GM21447 (cell line): Measurements from ENCODE around the gene TRMT61A.

Experiments
- ATAC-seq: cut with Tn5 transposase; IDR thresholded peaks from one replicate; pipeline ENCODE4 v1.9.1; 2021; ENCODE audit not compliant: unreplicated experiment

TRMT61A gene

DNA sequence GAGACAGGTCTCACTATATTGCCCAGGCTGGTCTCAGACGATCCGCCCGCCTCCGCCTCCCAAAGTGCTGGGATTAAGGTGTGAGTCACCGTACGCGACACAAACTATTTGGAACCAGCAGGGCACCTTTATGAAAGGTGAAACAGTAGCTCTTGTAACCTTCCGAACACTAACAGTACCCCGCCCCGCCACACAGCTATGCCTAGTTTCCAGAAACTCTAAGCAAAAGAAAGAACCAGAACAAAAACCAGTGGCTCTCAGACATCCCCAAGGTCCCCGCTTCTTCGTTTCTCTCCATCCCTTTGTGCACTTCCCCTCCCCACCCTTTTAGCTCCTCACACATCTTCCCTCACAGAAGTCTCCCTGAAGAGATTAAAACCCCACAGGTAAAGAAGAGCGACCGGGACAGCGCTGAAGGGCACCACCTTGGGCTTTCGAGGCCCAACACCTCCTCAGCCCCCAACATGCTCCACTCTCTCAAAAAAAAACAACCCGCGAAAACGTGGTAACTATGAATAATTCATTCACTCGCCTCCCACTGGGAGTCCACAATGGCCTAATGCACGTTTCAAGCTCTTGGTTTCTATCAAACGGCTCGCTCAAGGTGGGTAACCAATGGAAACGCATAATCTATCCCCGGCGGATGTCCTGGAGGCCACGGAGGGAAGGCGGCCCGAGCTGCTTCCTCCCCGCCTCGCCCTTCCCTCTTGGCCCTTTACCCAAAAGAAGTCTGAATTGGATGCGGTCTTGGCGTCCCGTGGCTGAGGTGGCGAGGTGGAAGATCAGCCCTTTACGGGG is 32.6 kb downstream of the TRMT61A start:
- ATAC-seq, result peak; percentile 26

GRCh38 chr14:103562179-103562428 is 33.1 kb downstream of the TRMT61A start:
- ATAC-seq, result peak; percentile 48

DNA sequence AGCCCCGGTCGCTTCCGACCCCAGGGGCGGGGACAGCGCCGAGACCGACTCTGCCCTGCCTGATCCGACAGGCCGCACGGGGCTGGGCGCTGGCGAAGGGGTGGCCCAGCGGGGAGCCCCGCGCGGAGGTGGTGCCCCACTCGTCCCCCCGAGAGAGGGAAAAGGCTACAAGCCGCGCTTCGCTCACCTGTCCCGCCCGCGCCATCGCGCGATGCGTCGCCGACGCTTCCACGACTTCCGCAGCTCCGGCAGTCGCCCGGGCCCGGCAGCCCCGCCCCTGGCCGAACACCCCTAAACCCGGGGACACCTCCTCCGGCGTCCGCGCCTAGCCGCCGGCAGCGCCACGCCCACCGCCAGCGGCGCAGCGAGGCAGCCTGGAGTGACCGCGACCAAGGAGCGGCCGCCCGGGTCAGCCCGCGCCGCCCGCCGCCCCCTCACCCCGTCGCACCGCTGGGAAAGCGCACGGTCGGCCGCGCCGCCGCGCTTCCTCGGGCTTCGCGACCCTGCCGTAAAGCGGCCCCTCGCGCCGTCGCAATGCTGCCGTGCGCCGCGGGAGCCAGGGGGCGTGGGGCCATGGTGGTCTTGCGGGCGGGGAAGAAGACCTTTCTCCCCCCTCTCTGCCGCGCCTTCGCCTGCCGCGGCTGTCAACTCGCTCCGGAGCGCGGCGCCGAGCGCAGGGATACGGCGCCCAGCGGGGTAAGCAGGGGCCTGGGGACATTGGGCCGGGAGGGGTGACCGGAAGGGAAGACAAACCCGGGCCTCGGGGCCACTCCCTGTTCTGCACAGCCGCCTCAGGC is 33.6 kb downstream of the TRMT61A start, which contains the start of the genes BAG5 and COA8:
BAG5 (minus strand) TSS at position 229 of the 797 bp plus-strand sequence. CDS start 1,493 bp downstream, outside the sequence.
COA8 (plus strand) TSS at position 532 of the 797 bp plus-strand sequence; CDS start at position 574, 42 bp downstream.
- ATAC-seq, result peak; percentile 65

- no peak for ATAC-seq
Measured at GRCh38 chr14:103563226-103563620, 34.2 kb downstream of the TRMT61A start.

DNA sequence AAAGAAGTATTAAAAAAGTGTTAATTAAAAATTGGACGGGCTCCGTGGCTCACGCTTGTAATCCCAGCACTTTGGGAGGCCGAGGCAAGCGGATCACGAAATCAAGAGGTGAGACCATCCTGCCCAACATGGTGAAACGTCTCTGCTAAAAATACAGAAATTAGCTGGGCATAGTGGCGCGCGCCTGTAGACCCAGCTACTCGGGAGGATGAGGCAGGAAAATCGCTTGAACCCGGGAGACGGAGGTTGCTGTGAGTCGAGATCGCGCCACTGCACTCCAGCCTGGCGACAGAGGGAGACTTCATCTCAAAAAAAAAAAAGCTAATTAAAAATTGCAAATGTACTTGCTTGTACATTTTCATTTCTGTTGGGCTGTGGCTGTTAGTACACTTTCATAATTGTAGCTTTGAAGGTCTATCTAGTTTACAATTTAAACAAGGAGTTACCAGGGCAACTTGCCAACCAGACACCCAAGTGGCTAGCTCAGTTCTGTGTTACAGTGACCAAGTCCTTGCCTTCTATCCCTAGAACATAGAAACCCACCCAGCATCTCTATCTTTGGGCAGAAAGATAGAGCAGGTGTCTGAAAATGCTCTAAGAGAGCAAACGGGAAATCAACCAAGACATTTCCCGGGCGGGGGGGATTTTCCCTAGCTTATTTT is 35.0 kb downstream of the TRMT61A start:
- ATAC-seq, result no peak

GRCh38 chr14:103568952-103569351 is 40.0 kb downstream of the TRMT61A start:
- no peak for ATAC-seq

- no peak for ATAC-seq
Measured at GRCh38 chr14:103569408-103569807, 40.4 kb downstream of the TRMT61A start.

DNA sequence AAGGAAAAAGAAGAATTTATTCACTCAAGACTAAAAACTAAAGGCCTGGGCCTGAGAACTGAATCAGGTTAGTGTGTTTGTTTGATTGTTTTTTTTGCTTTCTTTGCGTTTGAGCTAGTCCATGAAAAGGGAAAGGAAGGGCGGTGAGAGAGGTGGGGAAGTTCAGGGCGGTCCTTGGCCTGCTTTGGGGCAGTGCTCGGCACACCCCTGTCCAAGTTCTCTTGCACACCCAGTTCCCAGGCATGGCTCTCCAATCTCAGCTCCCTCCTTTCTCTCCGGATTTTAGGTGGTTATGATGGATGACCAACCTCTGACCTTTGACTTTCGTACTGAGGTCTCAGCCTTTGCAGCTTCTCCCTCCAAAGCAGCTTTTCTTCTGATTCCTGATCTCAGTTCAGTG is 45.1 kb downstream of the TRMT61A start:
- ATAC-seq, result no peak

GRCh38 chr14:103574707-103575285 is 45.8 kb downstream of the TRMT61A start:
- no peak for ATAC-seq

GRCh38 chr14:103576371-103577024 is 47.5 kb downstream of the TRMT61A start:
- ATAC-seq, result no peak

DNA sequence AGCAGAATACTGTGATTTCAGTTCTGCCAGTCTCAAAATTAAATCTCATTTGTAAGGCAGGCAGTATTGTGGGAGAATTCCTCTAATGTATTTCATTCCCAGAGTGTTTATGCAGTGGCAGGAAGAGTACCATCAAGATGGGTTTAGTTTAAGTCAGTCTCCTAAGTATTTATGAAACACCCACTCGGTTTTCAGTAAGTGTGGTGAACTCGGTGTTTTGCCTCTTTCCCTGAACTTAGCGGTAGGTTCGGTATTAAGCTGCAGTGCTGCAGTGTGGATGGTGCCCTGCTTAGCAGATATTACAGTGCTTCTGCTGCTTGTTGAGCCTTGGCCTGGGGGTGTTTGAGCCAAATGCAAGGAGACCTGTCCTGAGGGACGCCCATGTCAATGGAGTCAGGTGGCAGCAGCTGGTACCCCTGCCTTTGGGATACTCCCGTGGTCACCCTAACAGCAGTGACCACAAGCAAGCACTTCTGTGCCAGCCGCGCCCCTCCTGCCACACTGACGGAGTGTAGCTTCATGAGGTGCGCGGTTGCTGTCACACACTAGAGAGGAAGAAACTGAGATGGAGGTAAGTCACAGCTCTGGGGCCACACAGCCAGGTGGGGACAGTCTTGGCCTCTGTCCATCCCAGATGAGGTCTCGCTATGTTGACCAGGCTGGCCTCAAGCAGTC is 49.5 kb downstream of the TRMT61A start:
- no peak for ATAC-seq

GRCh38 chr14:103581206-103581605 is 52.2 kb downstream of the TRMT61A start:
- no peak for ATAC-seq

GRCh38 chr14:103581954-103582703 is 53.1 kb downstream of the TRMT61A start:
- ATAC-seq, result no peak

GRCh38 chr14:103584326-103584915 is 55.4 kb downstream of the TRMT61A start:
- ATAC-seq, result no peak
